Stimulated activated CD8-positive, alpha-beta memory T cell treated with anti-CD3 and anti-CD28 coated beads, Interleukin-12 subunit alpha, Interleukin-12 subunit beta, amount 100 ng/mL, for 24 hours (primary cell): ENCODE data around the gene ARID5B.

ENCODE experiments used
- DNase-seq: peaks from one replicate; pipeline ENCODE4 v3.0.0-alpha.2; 2020; ENCODE audit errors: extremely low read depth

The ARID5B gene

DNA sequence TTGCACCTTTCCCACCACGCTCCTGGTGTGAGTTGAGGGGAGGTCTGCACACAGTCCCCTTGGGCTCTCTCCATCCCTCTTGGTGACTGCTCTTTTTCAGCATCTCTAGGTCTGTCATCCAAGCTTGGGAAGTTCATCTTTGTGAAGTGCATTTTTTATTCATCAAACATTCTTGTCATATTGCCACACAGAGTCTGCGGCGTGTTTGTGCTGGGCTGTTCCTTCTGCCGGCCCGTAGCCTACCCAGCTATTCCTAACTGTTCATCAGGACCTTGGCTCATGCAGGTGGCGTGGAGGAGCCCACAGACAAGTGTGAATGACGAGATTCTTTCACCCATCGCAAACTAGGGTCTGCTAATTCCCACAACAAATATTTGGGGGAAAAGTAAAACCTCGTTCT, 202.4 kb downstream of the ARID5B start:
- DNase-seq, result no peak

DNA sequence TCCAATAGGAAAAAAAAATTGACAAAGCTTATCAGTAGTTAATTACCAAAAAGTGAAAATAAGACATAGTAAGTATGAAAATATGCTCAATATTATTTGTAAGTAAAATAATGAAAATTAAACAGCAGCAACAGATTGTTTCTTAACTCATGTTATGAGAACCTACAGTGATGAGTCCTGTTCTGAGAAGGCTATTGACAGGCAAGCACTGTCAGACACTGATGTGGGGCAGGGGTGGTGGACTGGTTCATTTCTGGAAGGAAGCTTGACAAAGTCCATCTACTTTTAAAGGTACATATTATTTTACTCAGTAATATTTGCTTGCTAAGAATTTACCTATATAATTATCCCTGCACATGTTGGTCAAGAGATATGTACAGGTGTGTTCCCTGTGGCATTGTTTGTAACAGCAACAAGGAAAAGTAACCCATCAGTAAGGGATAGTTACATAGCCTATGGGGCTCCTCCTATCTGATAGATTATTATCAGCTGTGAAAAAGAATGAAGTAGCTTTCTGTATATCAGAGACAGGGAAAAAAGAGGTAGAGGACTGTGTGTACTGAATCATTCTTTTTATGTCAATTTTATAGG, 205.5 kb downstream of the ARID5B start:
- no peak for DNase-seq

DNA sequence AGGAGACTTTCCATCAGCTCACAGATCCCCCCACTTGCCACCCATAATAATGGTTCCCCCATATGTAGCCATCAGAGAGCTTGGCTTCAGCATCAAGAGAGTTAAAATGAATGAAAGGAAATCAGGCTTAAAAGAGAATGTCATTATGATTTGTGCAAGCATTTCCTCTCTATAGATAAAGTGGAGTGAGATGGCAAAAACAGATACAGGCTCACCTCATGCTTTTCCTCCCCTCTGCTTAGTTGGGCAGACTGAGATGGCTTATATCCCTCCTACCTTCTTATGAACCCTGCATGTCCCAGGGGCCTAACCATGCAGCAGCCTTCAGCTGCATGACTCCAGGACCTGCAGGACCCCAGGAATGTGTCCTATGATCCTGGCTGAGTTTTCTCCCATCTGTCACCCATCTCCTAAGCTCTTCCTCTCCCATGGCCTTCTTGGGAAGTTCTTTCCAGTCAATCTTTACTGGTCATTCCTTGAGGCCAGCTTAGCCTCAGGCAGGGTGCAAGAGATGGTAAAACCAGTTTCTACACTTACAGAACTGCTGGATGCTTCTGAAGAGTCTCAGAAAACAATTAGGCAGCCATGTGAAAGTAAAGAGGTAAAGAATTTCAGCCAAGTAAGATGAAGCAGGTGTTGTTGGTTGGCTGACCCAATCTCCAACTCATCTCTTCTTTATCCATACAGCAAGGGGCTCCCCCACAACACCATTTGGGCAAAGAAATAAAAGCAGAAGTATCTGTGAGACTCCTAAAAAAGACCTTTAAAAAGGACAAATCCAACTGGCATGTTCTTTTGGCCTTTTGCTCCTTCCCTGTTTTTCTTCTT, 207.5 kb downstream of the ARID5B start:
- DNase-seq, result no peak

DNA sequence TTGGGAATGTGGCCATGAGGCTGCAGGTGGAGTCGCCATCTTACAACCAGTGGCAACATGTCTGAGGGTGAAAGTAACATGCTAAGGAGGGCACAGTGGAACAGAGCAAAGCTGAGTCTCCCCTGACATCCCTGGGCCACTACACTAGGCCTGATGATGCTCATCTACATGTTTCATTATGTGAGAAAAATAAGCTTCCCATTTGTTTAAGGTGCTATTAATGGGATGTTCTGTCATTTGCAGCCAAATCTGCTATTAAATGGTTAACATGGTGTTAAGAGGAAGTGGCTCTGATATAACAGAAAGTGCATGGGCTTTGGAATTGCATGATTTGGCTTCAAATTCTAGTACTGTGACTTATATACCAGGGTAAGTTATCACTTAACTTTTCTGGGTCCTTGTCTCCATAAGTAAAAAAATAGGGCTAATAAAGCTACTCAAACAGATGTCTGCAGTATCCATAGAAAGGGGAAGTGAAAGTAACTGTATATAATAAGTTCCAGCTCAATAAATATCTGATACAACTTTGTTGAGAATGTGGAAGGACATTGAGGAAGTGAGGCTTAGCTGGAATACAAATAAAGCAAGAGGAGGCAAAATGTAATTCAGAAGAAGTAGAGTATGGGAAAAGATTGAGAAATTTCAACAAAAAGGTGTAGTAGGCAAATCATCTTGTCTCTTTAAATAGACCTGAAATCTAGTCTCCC, 208.2 kb downstream of the ARID5B start:
- no peak for DNase-seq

DNA sequence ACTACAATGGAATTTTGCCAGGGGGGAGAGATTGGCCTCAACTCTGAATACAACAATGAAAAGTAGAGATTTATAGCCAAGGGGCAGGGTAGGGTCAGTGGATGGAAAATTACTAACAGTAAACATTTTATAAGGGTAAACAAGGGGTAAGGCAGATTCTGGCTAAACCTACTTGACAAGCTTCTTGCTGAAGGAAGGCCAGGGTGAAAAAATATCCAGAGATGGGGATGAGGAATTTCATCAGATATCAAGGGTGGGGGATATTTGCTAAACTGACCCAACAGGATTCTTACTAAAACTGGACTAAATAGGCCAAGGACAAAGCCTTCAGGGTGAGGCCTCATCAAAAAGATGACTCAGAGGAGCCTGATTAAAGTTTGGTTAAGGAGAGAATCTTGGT, 210.8 kb downstream of the ARID5B start:
- no peak for DNase-seq

DNA sequence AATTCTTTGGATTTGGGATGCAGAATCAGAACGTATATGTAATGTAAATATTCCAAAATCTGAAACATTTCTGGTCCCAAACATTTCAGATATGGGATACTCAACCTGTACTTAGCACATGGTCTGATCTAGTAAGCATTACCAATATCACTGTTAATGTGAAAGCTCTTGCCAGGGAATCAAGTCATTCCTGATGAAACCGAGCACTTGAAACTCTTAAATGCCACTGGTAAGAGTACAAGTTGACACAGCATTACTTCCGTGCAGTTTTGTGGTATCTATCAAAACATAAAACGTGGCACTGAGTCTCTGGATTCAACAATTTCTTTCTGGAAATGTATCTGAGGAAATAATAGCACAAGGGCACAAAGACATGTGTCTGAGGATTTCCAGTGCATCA, 211.5 kb downstream of the ARID5B start:
- DNase-seq, result no peak

DNA sequence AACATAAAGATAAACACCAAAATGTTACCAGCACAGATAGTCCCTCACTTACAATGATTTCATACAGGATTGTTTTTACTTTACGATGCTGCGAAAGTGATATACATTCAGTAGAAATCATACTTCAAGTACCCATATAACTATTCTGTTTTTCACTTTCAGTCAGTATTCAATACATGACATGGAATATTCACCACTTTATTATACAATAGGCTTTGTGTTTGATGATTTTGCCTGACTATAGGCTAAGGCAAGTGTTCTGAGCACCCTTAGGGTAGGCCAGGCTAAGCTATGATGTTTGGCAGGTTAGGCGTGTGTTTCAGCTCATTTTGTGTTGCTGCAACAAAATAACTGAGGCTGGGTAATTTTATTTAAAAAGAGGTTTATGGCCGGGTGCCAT, 212.2 kb downstream of the ARID5B start:
- DNase-seq, result no peak

DNA sequence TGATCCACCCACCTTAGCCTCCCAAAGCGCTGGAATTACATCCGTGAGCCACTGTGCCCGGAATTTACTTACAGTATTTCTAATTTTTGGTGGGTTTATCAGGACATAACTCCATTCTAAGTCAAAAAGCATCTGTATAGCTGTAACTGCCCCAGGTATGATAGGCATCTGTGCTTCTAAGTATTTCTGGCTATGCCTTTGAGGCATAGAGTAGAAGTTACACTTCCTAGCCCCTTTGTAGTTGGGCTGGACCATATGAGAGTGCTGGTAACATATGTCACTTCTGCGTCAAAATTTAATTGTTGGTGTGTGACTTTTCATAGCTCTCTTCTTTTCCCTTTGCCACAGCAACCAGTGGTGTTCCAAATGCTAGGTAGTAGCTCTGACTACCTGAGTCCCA, 213.8 kb downstream of the ARID5B start:
- DNase-seq, result no peak

DNA sequence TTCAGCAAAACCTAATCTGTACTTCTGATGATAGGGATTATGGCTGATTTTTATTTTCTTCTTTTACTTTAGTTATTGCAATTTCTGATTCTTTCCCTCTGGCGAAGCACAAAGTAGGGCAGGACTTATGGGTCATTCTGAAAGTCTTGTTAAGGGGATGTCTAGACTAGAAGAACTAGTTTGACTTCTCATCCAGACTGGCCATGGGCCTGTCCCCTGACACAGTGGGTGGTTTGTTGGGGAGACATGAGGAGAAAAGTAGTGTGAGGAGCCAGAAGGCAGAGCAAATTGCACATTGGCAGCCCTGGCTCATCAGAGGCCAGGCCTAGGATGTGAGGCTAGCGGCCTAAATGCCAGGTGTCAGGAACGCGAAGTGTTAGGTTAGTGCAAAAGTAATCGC, 214.3 kb downstream of the ARID5B start:
- no peak for DNase-seq

DNA sequence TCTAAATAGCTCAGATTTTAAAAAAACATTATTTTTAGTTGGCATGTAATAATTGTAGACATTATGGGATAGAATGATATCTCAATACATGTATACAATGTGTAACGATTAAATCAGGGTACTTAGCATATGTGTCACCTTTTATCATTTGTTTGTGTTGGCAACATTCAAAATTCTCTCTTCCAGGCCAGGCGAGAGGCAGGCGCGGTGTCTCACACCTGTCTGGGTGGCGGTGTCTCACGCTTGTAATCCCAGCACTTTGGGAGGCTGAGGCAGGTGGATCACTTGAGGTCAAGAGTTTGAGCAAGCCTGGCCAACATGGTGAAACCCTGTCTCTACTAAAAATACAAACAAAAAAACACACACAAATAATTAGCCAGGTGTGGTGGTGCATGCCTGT, 215.4 kb downstream of the ARID5B start:
- DNase-seq, result no peak

DNA sequence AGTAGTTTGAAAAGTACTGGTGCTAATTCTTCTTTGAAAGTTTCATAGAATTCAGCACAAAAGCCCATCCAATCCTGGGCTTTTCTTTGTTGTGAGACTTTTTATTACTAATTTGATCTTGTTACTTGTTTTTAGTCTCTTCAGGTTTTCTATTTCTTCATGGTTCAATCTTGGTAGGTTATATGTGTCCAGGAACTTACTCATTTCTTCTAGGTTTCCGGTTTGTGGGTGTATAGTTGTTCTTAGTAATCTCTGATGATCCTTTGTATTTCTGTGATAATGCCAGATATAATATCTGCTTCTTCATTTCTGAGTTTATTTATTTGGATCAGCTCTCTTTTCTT, 219.7 kb downstream of the ARID5B start:
- DNase-seq, result no peak

DNA sequence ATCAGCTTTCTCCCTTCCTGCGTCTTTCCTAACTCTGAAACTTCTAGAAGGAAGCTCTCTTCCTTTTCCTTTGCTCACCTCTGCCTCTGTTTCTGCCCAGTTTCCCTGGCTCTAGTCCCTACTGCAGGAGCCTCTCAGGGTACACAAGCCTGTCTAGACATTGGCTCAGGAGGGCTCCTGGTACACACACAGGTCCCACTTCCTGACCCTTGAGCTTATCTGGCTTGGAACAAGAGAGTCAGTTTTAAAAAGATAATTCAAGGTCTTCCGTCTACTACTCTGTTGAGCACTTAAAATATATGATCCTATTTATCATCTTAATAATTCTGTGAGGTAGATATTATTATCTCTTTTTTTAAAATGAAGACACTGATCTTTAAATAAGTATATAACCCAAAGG, 226.5 kb downstream of the ARID5B start:
- DNase-seq, result no peak

DNA sequence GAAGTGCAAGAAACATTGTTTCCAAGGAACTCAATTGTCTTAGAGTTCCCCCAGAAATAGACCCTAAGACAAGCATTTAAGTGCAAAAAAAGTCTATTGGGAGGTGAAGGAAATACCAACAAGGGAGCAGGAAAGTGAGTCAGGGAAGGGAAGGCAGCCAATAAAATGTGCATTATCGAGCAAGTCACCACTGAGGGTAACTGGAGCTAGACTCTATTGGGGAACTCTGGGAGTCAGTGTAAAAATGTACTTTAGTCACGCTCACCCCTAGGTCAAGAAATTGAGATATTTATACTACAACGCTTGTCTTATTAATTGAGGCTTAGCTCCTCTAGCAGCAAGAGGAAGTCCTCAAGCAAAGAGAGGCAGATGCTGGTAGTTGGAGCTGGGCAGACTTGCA, 229.4 kb downstream of the ARID5B start:
- no peak for DNase-seq

DNA sequence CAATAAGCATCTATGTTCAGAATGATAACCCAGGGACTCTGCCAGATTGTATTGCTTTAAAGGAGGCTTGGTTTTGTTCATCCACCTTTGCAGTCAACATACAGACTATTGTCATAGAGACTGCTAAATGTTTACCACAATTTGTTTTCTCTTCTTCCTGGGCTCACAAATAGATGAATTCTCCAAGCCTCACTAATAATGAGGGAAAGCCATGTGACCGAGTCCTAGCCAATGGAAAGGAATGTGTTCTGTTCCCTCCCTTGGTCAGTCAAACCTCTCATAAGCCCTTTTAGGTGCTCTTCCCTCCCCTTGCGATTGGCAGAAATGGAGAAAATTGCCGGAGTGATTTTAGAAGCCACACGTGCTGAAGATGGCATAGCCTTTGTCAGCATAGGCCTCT, 230.2 kb downstream of the ARID5B start:
- no peak for DNase-seq

DNA sequence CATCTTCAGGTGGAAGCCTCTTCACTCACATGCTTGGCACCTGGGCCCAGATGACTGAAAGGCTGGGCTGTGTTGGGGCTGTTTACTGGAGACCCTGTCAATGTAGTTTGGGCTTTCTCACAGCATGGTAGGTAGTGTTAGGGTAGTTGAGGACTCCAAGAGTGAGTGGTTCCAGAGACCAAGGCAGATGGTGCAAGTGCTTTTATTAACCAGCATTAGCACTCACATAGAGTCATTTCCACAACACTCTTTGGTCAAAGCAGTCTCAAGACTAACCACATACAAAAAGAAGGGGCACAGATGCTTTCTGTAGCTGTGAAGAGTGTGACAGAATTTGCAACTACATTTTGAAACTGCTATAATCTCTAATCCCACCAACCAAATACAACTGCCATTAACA, 232.1 kb downstream of the ARID5B start:
- DNase-seq, result no peak

DNA sequence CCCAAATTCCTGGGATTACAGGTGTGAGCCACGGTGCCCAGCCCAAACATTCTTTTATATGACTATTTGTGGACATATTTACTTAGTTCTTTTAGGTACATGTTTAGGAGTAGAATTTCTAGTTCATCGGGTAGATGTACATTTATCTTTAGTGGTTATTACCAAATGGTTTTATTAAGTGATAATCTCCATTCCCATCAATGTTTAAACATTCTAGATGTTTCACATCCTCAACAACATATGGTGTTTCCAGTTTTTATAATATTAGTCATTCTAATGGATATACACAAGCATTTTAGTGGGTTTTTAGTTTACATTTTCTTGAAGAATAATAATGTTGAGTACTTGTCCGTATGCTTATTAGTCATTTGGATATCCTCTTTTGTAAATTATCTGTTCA, 235.4 kb downstream of the ARID5B start:
- DNase-seq, result no peak
